GM12801 (cell line): ENCODE results near the gene TRIM47.

Source experiments
- TF ChIP-seq, protein P1 (sequence below): IDR thresholded peaks from one replicate; pipeline ENCODE4 v1.5.1; 2011; ENCODE audit warnings: control low read depth; ENCODE audit not compliant: insufficient read length; ENCODE audit errors: extremely low read depth

The TRIM47 gene

GRCh38 chr17:75874323-75875181 lies 3.8 kb downstream of the TRIM47 start:
- TF ChIP-seq, protein P1, sequence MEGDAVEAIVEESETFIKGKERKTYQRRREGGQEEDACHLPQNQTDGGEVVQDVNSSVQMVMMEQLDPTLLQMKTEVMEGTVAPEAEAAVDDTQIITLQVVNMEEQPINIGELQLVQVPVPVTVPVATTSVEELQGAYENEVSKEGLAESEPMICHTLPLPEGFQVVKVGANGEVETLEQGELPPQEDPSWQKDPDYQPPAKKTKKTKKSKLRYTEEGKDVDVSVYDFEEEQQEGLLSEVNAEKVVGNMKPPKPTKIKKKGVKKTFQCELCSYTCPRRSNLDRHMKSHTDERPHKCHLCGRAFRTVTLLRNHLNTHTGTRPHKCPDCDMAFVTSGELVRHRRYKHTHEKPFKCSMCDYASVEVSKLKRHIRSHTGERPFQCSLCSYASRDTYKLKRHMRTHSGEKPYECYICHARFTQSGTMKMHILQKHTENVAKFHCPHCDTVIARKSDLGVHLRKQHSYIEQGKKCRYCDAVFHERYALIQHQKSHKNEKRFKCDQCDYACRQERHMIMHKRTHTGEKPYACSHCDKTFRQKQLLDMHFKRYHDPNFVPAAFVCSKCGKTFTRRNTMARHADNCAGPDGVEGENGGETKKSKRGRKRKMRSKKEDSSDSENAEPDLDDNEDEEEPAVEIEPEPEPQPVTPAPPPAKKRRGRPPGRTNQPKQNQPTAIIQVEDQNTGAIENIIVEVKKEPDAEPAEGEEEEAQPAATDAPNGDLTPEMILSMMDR, result no peak

GRCh38 chr17:75873587-75874322 lies 4.6 kb downstream of the TRIM47 start:
- TF ChIP-seq, protein P1, result no peak

- TF ChIP-seq, protein P1, result no peak
These were observed 5.7 kb downstream of the TRIM47 start for GRCh38 chr17:75872434-75873351.

DNA sequence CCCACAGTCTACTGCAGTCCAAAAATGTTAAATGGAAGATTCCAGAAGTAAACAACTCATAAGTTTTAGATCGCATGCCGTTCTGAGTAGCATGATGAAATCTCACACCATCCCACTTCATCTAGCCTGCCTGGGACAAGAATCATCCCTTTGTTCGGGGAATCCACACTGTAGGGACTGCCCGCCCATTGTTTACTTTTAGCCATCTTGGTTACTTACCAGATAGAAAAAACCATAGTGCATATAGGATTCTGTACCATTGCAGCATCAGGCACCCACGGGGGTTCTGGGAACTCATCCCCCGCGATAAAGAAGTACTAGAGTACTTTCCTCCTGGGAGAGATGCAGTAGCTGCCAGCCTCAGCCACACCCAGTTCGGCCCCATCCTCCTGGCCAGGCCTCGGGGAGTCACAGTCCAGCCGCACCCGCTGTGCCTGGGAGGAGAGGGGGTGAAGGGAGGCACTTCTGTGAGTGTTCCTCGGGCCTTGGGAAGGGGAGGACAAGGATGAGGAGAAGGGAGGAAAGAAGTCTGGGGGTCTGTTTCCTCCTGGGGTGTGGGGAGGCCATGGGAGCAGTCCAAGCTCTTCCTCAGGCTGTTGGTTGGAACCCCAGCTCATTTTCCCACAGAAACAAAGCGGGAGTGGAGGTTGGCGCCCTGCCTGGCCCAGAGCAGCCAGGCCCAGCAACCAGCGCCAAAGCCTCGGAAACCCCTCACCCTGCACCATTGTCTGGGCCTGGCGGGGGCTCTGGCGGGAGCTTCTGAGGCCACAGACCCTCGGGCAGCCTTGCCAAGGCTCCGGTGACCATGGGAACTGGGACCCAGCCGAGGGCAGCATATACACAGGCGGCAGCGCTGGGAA lies 8.9 kb downstream of the TRIM47 start:
- TF ChIP-seq, protein P1, result no peak

DNA sequence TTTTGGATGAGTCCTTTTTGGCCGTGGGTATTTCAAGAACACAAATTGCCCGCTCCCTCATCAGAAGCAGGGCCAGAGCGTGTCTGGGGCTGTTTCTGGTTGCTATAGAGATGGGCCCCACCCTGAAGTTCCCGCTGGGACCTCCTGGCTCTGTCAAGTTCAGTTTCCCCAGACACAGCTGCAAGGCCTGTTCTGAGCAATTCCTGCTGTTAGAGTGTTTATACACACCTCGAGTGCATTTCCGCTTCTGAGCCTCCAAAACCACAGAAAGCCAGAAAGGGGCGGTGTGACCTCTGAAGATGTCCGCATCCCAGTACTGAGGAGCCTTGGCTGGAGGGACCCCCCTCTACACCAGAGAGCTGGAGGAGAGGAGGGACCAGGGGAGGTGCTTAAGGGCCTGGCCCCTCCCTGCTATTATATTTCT lies 13.9 kb downstream of the TRIM47 start:
- TF ChIP-seq, protein P1, result no peak

DNA sequence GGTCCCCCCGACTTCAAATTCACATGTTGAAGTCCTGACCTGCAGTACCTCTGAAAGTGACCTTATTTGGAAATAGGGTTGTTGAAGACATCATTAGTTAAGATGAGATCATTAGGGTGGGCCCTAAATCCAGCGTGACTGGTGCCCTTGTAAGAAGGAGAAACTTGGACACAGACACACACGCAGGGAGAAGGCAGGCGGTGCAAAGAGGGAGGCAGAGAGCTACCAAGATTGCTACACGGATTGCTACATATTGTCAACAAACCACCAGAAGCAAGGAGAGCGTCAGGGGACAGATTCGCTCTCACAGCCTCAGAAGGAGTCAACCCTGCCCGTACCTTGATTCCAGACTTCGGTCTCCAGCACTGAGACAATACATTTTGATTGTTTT lies 16.5 kb downstream of the TRIM47 start:
- TF ChIP-seq, protein P1, result no peak
